ENCODE data around the gene WFDC6.
A peak's percentile ranks its signal among the peaks of the same experiment; 100 is the strongest.
"Not testable (repeated sequence)": the region's sequence is repeated elsewhere in the genome, so short reads cannot be mapped to it uniquely, and the experiment has no call there.

WFDC6 gene

DNA sequence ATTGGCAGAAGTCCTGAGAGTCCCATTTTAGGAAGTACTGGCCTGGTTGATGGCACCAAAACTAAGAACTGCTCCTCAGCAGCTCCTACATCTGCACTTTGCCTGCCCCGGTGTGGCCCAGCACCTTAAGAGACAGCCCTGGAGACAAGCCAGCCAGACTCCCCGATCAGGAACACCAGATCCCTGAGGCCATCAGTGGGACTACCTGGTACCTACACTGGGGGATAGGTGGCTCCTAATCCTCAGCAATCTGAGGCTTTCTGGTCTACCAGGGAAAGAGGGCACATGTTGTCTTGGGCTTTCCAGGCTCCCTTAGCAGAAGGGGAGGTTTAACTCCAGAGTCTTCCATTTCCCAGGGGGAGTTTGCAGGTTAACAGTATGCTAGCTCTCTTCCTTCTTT, at the start of gene WFDC6:
WFDC6 (minus strand) TSS at position 101 of the 400 bp plus-strand sequence; CDS start at position 26, 75 bp downstream.
- DNase-seq, result no peak

DNA sequence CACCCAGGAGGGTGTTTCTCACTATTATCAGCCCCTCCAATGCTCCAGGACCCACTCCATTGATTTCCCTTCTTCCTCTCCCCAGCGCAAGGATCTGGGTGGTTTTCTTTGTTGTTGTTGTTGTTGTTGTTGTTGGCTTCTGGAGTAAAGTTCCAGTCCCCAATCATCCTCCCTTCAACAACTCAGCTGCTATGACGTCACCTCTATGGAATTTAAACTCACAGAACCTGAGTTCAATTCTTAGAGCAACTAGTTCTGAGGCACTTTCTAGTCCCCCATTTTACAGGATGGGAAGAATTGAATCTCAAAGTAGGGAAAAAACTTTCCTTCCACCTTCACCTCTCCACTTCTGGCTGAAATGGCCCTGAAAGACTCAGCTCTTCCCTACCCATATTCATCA, 49.5 kb upstream of the WFDC6 start:
- DNase-seq, result no peak

DNA sequence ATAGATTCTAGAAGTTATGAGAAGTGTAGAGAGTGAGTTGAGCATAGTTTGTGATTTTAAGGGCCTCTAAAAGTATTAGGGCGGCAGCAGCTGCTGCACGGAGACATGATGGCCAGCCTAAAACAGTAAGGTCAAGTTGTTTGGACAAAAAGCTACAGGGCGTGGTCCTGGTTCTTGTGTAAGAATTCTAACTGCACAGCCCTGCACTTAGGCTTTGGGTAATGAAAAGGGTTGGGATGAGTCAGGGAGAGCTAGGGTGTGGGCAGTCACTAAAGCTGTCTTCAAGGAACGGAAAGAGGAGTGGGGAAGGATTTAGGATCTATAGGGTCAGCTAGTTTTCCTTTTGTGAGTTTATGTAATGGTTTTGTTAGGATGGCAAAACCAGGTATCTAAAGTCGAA, 46.7 kb upstream of the WFDC6 start:
- DNase-seq, result not testable (repeated sequence)

DNA sequence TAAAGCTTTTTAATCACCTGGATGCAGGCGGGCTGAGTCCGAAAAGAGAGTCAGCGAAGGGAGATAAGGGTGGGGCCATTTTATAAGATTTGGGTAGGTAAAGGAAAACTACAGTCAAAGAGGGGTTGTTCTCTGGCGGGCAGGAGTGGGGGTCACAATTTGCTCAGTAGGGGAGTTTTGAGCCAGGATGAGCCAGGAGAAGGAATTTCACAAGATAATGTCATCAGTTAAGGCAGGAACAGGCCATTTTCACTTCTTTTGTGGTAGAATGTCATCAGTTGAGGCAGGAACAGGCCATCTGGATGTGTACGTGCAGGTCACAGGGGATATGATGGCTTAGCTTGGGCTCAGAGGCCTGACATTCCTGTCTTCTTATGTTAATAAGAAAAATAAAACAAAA, 45.0 kb upstream of the WFDC6 start:
- DNase-seq, result not testable (repeated sequence)

DNA sequence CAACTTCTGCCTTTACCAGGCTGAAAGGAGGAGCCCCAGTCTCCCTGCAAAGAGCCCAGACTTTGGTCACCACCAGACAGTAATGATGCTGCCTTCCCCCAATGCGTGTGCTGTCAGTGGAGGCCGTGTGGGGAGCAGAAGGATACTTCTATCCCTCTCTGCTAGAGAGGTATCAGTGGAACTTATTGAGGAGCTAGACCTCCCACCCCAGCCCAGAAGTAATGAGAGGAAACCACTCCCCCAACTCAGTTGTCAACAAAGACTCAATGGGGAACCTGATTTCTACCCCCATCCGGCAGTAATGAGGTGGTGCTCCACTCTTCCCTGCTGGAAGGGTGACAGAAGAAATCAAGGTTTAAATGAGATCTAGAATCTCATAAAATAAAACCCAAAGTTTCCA, 44.2 kb upstream of the WFDC6 start:
- no peak for DNase-seq

DNA sequence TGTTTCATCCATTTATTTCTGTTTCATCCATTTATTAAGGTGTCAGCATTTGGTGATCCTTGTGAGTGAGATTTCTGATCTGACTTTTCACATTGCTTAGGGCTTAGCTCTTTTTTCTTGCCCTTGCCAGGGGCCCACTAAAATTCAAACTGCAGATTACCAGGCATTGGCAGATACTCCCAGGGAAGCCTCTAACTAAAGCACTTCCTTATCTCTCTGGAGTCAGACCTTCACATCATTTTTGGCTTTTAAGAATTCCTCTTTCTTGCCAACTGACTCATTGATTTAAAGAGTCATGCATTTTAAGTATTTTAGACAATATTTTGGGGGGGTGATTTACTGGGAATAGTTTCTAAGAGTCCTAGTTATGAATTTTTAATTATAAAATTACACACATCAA, 42.4 kb upstream of the WFDC6 start:
- DNase-seq, result peak in 2 of 3 donors; percentile 16 to 27

DNA sequence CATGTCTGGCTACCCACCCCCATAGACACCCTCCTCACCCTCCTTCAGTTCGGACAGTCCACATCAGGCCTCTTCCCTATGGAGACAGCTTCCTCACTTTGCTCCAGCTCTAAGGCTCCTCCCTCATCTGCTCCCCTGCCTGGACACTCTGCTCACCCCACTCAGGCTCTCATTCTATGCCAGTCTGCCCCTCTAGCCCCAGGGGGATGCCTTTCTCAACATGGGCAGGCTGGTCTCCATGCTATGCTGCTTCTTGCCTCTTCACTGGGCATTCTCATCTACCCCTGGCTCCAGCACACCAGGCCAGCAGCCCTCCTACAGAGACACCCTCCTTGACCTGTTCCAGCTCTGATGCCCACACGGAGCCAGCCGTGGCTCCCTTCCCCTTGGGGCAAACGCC, 39.9 kb upstream of the WFDC6 start, which contains the start of gene WFDC8:
WFDC8 (minus strand) TSS at position 101 of the 400 bp plus-strand sequence; CDS start at position 64, 37 bp downstream.
- DNase-seq, result no peak

DNA sequence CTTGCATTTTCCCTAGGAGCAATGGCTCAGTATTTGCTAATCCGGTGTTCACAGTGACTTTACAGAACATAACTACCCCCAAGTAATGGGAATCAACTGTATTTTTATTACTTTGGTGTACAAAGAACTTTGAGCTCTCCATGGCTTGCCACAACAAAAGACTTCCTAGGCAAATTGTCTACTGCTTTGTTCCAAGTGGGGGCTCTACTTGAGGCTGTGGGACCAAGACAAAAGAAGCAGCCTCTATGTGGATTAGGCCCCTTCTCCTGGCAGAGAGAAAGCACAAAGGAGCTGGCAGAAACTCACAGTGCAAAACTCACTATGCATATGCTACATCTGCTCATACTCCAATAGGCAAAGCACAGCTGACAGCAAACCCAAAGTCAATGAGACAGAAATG, 38.9 kb upstream of the WFDC6 start:
- DNase-seq, result no peak

DNA sequence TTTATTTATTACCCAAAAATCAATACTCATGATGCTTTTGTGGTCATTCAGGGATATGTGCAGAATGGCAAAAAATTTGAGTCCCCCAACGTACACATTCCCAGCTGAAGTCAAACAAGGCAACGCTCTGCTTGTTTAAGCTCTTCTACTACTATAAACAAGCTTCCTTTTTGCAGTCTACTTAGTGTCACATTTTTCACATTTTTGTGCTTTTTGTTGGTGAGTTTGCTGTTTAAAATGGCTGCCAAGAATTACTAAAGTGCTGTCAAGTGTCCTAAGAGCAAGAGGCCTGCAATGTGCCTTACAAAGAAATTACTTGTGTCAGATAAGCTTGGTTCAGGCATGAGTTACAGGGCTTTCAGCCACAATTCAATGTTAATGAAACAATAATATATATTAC, 37.7 kb upstream of the WFDC6 start:
- DNase-seq, result no peak

DNA sequence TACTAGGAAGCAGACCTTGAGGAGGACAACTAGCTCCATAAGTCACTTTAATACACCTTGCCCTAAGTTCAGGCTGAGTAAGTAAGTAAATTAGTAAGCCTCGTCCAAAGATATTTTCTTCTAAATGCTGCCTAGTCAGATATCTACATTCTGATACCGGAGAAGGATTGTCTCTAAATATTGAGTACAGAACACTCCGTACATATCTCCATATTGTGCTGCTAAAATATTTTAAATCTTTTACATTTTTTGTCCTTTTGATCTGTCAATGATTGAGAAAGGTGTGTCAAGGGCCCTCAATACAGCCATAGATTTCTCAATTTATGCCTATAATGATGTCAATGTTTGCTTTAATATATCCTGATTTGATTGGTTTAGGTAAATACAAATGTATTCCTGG, 36.6 kb upstream of the WFDC6 start:
- DNase-seq, result no peak

DNA sequence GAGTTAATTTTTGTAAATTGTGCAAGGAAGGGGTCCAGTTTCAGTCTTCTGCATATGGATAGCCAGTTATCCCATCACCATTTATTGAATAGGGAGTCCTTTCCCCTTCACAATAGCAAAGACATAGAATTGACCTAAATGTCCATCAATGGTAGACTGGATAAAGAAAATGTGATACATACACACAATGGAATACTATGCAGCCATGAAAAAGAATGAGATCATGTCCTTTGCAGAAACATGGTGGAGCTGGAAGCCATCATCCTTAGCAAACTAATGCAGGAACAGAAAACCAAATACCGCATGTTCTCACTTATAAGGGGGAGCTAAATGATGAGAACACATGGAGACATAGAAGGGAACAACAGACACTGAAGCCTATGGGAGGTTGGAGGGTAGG, 30.4 kb upstream of the WFDC6 start:
- not testable (repeated sequence) for DNase-seq

DNA sequence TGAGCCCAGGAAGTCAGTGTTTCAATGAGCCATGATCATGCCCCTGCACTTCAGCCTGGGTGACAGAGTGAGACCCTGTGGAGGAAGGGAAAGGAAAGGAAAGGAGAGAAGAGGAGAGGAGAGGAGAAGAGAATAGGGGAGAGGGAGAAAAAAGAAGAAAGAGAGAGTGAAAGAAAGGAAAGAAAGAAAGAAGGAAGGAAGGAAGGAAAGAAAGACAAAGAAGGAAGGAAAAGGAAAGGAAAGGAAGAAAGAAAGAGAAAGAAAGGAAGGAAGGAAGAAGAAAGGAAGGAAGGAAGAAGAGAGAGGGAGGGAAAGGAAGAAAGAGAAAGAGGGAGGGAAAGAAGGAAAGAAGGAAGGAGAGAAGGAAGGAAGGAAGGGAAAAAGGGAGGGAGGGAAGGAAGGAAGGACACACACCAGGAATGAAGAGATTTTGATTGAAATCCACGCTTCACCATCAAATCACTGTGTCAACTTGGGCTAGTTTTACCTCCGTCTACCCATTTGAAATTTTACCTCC, 25.5 kb upstream of the WFDC6 start:
- no peak for DNase-seq

DNA sequence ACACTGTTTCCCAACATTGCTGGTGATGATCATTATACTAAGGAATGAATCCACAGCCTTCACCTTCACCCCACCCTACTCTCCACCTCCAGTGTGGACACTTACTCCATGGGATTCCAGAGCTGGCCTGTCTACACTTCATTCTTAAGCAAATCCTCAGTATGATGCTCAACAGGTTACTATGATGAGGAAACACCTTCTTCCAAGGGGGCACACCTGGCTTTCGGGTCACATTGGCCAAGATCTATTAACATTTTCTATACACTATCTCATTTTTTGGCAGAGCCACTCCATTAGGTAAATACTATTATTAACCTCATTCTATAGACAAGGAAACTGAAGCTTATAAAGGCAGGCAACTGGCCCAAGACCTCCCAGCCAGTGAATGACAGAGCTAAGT, 15.9 kb upstream of the WFDC6 start:
- no peak for DNase-seq

DNA sequence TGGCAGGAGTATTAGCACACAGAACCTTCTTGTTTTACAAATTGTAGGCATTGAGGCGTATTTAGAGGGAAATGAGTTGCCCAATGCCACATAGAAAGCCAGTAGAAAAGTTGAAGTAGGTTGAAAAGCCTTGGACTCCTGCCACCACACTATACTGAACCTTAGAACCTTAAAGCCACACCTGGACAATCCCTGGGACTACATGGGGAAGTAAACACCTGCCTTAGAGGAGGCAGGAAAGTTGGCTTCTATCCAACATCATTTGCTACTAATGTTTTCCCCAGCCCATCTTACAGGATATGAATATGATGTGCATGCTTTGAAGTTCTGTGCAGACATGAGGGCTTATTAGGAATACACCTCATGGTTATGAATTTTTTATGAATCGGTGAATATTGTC, 13.2 kb upstream of the WFDC6 start:
- no peak for DNase-seq

DNA sequence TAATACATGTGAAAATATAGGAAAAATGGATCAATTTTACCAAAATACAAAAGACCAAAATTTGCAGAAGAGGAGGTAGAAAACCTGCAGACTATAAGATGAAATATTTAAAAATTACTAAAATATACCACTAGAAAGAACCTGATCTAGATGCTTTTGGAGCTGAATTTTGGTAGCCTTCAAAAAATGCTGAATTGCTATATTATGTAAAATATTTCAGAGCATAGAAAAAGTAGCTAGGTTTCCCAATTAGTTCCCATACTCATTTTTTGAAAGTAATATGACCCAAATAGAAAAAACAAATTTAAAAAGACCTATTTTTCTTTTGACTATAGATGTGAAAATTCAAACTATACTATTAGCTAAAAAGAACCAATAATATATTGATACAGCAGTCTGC, 11.5 kb upstream of the WFDC6 start:
- no peak for DNase-seq

DNA sequence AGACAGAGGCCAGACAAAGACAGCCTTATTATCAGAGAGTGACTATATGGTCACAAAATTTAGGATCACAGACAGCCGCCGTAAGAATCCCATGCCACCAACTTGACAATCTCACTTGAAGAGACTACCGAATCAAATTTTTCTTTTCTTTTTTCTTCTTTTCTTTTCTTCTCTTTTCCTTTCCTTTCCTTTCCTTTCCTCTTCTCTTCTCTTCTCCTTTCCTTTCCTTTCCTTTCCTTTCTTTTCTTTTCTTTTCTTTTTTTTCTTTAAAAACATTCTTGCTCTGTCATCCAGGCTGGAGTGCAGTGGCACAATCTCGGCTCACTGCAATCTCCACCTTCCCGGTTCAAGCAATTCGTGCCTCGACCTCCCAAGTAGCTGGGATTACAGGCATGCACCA, 9.1 kb upstream of the WFDC6 start:
- DNase-seq, result no peak

DNA sequence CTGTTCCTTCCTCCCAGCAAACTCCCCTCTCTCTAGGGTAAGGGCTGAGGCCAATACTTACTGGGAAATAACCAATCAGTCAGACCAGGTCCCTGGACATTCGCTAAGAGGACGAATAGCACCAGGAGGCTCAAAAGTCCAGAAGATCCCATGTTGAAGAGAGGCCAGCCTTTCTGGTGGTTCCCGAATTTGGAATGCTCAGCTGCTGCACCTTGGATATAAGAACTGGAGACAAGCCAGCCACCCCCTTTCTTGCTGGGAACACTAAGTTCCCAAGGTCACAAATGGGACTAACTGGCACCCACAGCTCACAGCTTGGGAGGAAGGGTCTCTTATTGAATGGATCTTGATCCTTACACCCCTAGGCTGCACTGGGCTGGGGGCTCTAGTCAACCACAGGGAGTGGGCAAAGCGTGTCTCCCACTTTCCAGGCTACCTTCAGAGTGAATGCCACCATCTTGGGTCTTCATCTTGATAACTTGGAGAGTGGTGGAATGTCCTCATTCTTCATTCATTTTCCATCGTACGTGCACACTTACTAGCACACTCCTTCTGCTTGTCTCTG, 8.0 kb upstream of the WFDC6 start, which contains the start of gene EPPIN:
EPPIN (minus strand) TSS at position 196 of the 565 bp plus-strand sequence; CDS start at position 152, 44 bp downstream.
- DNase-seq, result no peak

DNA sequence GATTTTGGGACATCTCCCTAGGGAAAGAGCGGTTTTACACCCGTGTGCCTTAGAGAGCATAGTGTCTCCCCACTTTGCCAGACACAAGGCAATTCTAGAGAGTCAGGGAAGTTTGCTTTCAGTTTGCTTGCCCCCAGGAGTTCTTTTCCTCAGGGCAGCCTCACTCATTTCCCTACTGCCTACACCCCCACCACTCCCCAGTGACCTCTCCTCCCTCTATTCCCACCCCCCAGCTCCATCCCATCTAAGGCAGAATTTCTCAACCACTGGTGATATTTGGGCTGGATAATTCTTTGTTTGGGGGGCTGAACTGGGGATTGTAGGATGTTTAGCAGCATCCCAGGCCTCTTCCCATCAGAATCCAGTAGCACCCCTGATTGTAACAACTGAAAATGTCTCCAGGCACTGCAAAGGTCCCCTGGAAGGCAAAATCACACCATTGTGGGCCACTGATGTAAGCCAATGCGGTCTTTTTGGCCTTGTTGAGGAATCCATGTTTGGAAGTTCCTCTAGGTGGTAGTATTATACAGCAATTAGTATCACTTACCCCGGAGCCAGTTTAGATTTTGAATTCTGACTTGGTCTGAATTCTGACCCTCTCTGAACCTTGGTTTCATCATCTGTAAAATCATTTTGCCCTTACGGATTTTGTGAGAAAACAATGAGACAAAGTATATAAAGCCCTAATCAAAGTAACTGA, 6.6 kb upstream of the WFDC6 start:
- peak; percentile 12 to 34 (median 30) for DNase-seq

DNA sequence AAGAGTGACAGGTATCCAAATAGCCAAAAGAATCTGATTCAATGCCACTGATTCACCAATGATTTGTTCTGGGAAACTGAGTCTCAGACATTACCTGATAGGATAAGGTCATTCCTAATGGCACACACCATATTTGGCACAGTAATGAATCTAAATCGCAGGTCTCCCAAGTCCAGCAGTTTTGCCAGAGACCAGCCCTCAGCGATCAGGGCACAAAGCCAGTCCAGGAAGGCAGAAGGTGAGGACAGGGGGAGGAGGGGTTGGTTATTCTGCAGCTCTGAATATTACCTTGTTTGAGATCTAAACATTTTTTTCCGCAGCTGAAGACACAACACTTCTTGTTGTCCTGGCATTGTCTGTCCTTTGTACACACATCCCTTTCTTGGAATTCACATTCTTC, 6.1 kb upstream of the WFDC6 start:
- no peak for DNase-seq

DNA sequence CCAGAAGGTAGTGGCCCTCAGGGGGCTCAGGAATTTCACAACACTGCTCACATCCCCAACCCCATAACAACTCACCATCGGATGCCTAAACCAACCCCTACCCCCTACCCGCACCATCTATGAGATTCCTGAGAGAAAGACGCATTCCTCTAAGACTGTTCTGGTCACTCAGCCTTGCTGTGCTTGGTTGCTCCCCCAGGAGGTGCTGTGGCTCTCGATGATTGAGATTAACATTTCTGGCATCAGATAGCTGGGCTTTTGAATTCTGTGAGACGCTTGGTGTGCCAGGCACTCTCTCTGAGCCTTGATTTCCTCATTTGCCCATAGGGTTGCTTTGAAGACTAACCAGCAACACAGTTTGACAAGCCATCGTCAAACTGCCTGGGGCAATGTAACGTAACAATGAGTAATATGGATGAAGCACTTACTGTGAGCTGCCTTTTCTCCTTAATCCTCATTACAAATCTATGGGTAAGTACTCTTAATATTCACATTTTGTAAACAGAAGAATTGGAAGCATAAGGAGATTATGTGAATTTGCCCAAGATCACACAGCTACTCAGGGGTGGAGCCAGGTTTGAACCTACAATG, 978 bp downstream of the WFDC6 start:
- DNase-seq, result peak in 1 of 3 donors; percentile 1

DNA sequence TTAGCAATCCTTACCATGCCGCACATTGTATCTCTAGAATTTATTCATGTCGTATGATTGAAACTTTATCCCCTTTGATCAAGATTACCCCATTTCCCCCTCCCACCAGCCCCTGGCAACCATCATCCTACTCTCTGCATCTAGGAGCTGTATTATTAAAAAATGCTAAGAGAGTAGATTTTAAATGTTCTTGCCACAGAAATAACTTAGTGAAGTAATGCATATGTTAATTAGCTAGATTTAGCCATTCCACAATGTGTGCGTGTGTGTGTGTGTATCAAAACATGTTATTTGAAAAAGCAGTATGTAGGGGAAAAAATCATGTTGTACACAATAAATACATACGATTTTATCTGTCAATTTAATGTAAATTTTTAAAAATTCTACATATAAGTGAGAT, 12.0 kb downstream of the WFDC6 start:
- no peak for DNase-seq

DNA sequence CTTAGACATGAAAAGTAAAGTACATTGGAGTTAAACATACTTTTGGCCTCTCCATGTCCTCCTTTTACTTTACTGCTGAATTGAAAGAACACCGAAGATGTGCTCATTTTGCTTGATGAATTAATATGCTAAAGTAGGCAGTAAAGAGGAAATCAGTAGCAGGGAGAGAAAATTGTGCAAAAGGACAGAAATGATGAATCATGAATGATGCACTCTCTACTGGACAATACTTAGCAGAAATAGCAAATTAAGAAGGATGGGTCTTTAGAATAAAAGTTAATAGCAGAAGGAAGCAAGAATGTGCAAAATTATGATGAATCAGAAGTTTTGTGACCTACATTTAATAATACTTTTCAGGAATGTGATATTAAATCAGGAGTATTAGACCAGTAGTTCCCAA, 15.5 kb downstream of the WFDC6 start:
- peak; percentile 12 to 61 (median 54) for DNase-seq

DNA sequence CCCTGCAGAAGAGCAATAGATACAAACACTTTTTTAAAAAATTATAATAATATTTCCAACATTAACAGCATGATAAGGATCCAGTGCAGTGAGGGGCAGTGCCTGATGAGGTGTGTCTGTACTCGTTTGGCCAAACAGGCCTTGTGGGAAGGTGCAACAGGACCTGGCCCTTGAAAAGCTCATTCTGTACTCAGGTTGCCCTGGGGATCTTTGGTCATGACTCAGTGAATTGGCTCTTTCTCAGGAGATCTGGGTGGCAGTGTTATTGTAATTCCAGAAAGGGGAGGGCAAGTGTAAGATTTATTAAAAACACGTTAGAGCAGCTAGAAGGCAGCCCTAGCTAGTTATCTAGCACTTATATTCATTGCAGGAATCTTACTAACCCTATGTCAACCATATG, 21.0 kb downstream of the WFDC6 start:
- DNase-seq, result no peak
